Stimulated activated memory B cell treated with anti-CD40 and anti-IgM and Interleukin-4, amounts not matched to agents 10 μg/mL and 1 μg/mL and 100 μg/mL, for 72 hours (primary cell): ENCODE results near the gene GCLC.
A peak's percentile ranks its signal among the peaks of the same experiment; 100 is the strongest.

ENCODE experiments used
- ATAC-seq: fragments of 150-1000 bp; cut with Tn5 transposase; 2 replicates; pipeline ENCODE4 v1.10.0; 2021
- H3K27ac Mint-ChIP-seq: one replicate; pipeline ENCODE4 v1.8.0; 2022; ENCODE audit warnings: mild to moderate bottlenecking, mixed read lengths
- H3K27me3 Mint-ChIP-seq: one replicate; pipeline ENCODE4 v1.8.0; 2022; ENCODE audit warnings: mixed read lengths
- H3K36me3 Mint-ChIP-seq: one replicate; pipeline ENCODE4 v1.8.0; 2022; ENCODE audit warnings: mixed read lengths
- H3K4me1 Mint-ChIP-seq: one replicate; pipeline ENCODE4 v1.8.0; 2022; ENCODE audit warnings: mixed read lengths
- H3K4me3 Mint-ChIP-seq: one replicate; pipeline ENCODE4 v1.8.0; 2022; ENCODE audit warnings: mild to moderate bottlenecking, moderate library complexity, mixed read lengths
- H3K9me3 Mint-ChIP-seq: one replicate; pipeline ENCODE4 v1.8.0; 2022; ENCODE audit warnings: mixed read lengths

Gene GCLC

DNA sequence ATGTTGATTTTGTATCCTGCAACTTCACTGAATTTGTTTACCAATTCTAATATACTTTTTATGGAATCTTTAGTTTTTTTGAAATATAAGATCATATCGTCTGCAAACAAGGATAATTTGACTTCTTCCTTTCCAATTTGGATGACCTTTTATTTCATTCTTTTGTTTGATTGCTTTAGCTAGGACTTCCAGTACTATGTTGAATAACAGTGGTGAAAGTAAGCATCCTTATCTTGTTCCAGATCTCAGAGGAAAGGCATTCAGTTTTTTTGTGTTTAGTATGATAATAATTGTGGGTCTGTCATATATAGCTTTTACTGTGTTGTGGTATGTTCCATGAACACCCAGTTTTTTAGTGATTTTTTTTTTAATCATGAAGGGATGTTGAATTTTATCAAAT is 75.7 kb downstream of the GCLC start:
- no peak overlapping the region for H3K27ac Mint-ChIP-seq
- peaks cover 3% of the 10 kb centered on the region for H3K9me3 Mint-ChIP-seq
- ATAC-seq, result no peak

DNA sequence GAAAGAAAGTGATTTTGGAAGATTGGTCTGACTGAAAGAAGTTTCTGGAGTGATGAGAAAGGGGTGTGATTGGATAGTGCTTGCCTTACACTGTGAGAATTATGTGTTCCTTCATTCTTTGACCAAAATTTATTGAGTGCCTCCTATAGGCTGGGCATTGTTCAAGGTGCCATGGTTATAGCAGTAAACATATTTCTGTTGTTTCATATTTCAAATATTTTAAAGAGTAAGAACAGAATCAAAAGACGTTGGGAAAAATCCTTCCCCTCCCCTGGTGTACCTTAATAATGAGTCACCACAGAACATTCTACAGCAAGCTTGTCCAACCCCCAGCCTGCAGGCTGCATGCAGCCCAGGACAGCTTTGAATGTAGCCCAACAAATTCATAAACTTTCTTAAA is 78.6 kb downstream of the GCLC start:
- ATAC-seq, result no peak

More for the DNA sequence above, 75.7 kb downstream of the GCLC start:
- Mint-ChIP-seq H3K27me3 (no peaks in the 10 kb centered on the region), H3K4me3 (no peak overlapping the region), H3K36me3 (peaks cover 6% of the 10 kb centered on the region), H3K4me1 (peaks cover 22% of the 10 kb centered on the region)

GRCh38 chr6:53465732-53466131 is 79.2 kb downstream of the GCLC start:
- peaks cover 45% of the 10 kb centered on the region for H3K4me1 Mint-ChIP-seq
- ATAC-seq, result no peak
- peak overlapping the region; percentile 1 for H3K27ac Mint-ChIP-seq
- H3K4me3 Mint-ChIP-seq, result no peak overlapping the region
- peaks cover 6% of the 10 kb centered on the region for H3K36me3 Mint-ChIP-seq
- no peaks in the 10 kb centered on the region for H3K27me3 Mint-ChIP-seq
- peaks cover 3% of the 10 kb centered on the region for H3K9me3 Mint-ChIP-seq

More for the DNA sequence above, 78.6 kb downstream of the GCLC start:
- peaks cover 40% of the 10 kb centered on the region for H3K4me1 Mint-ChIP-seq
- no peaks in the 10 kb centered on the region for H3K27me3 Mint-ChIP-seq
- peaks cover 3% of the 10 kb centered on the region for H3K9me3 Mint-ChIP-seq
- peak overlapping the region; percentile 1 for H3K27ac Mint-ChIP-seq
- no peak overlapping the region for H3K4me3 Mint-ChIP-seq
- H3K36me3 Mint-ChIP-seq, result peaks cover 6% of the 10 kb centered on the region

GRCh38 chr6:53464927-53465460 is 79.9 kb downstream of the GCLC start:
- H3K9me3 Mint-ChIP-seq, result peaks cover 3% of the 10 kb centered on the region
- no peak overlapping the region for H3K4me3 Mint-ChIP-seq
- no peaks in the 10 kb centered on the region for H3K27me3 Mint-ChIP-seq
- peaks cover 46% of the 10 kb centered on the region for H3K4me1 Mint-ChIP-seq
- H3K27ac Mint-ChIP-seq, result peak overlapping the region; percentile 27
- ATAC-seq, result no peak
- H3K36me3 Mint-ChIP-seq, result peaks cover 6% of the 10 kb centered on the region

- Mint-ChIP-seq H3K4me3 (no peak overlapping the region), H3K9me3 (peaks cover 3% of the 10 kb centered on the region), H3K36me3 (peaks cover 6% of the 10 kb centered on the region), H3K27me3 (no peaks in the 10 kb centered on the region), H3K27ac (peak overlapping the region; percentile 27), H3K4me1 (peaks cover 47% of the 10 kb centered on the region)
- ATAC-seq, result no peak
Observed at GRCh38 chr6:53464483-53464882, 80.4 kb downstream of the GCLC start.

DNA sequence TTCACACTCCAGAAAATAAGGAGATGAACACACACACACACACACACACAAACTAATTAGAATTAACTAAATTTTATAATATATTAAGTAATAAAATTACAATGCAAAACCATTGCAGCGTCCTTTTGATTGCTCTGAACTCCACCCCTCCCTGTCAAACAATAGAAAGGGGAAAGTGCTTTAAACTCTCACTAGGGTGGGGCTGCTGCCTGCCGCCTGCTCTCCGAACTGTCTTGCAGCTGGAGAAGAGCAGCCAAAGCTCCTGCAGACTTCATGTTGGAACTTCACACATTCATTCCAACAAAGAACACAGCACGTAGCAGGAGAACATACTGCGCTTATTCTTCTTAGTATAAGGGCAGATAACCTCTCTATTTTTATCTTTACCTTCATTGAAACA is 83.2 kb downstream of the GCLC start:
- H3K27ac Mint-ChIP-seq, result peak overlapping the region; percentile 78
- H3K4me3 Mint-ChIP-seq, result peak overlapping the region; percentile 59
- H3K36me3 Mint-ChIP-seq, result peaks cover 6% of the 10 kb centered on the region
- no peaks in the 10 kb centered on the region for H3K27me3 Mint-ChIP-seq
- peaks cover 3% of the 10 kb centered on the region for H3K9me3 Mint-ChIP-seq
- peaks cover 71% of the 10 kb centered on the region for H3K4me1 Mint-ChIP-seq
- peak; percentile 73 for ATAC-seq

- Mint-ChIP-seq H3K4me1 (peaks cover 76% of the 10 kb centered on the region), H3K9me3 (peaks cover 6% of the 10 kb centered on the region), H3K27me3 (no peaks in the 10 kb centered on the region), H3K4me3 (peak overlapping the region; percentile 18), H3K36me3 (peaks cover 6% of the 10 kb centered on the region), H3K27ac (peak overlapping the region; percentile 78)
- ATAC-seq, result peak; percentile 86
Observed at GRCh38 chr6:53461041-53461656, 83.8 kb downstream of the GCLC start.

DNA sequence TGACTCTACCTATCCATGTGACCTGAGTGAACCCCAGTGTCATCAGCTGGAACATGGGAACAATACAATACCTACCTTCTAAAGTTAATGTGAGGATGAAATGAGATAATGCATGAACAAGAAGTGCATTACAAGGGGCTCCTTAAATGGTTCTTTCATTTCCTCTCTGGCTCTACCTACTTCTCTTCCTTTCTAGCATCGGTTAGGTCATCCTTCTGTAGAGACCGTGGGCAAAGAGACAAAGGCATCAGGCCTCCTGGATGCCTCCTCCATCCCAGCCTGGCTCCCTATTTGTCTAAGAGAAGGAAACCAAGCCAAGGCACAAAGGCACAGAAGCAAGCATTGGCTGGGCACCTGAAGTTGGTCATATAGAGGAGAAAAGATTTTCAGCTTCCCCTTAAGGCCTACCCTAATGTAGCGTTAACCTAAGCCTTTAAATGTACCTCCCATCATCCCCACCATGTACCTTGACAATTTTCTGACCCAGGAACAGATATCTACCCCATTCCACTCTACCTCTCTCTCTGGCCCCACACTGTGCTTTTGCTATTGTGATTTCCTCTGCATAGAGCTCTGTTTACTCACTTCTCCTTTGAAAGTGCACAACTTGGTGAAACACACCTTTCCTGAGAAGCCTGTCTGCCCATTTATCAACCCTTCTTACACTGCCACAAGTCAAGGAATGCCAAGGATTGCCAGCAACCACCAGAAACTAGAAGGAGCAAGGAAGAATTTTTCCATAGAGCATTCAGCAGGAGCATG is 86.6 kb downstream of the GCLC start:
- H3K27me3 Mint-ChIP-seq, result no peaks in the 10 kb centered on the region
- peaks cover 61% of the 10 kb centered on the region for H3K4me1 Mint-ChIP-seq
- H3K9me3 Mint-ChIP-seq, result peaks cover 6% of the 10 kb centered on the region
- H3K4me3 Mint-ChIP-seq, result no peak overlapping the region
- peak overlapping the region; percentile 78 for H3K27ac Mint-ChIP-seq
- H3K36me3 Mint-ChIP-seq, result no peaks in the 10 kb centered on the region
- ATAC-seq, result peak; percentile 71

DNA sequence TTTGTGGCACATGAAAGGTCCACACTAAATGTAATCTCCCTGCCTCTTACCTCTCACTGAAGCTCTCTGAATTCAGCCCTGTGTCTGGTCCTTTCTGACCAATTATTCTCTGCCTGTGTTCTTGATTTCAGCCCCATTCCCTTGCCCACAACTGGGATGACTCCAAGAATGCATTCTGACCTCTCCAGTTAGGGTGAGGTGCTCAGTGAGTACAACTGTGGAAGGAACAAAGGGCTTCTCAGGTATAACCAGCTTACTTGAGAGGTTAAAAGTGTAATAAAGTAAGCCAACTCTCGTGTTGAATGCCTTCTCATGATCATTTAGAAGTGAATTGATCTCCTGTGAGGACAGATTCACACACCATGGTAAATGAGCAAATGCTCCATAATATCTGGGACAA is 88.1 kb downstream of the GCLC start:
- Mint-ChIP-seq H3K27me3 (no peaks in the 10 kb centered on the region), H3K9me3 (peaks cover 6% of the 10 kb centered on the region), H3K27ac (peak overlapping the region; percentile 78), H3K4me3 (no peak overlapping the region), H3K36me3 (no peaks in the 10 kb centered on the region), H3K4me1 (peaks cover 50% of the 10 kb centered on the region)
- ATAC-seq, result no peak

DNA sequence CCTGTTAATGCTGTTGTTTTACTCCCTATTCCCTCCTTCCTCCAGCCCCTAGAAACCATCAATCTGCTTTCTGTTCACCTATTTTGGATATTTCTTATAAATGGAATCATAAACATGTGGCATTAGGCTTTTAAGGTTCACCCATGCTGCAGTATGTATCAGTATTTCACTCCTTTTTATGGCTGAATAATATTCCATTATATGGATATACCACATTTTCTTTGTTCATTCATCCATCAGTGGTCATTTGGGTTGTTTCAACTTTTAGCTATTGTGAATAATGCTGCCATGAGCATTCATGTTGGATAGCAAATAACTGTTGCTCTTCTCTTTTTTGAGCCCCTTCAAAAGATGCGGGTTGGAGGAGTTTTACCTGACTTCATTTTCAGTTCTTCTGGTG is 89.2 kb downstream of the GCLC start:
- Mint-ChIP-seq H3K4me1 (peaks cover 39% of the 10 kb centered on the region), H3K27me3 (no peaks in the 10 kb centered on the region), H3K4me3 (no peak overlapping the region), H3K9me3 (peaks cover 8% of the 10 kb centered on the region), H3K36me3 (no peaks in the 10 kb centered on the region), H3K27ac (no peak overlapping the region)
- ATAC-seq, result no peak

DNA sequence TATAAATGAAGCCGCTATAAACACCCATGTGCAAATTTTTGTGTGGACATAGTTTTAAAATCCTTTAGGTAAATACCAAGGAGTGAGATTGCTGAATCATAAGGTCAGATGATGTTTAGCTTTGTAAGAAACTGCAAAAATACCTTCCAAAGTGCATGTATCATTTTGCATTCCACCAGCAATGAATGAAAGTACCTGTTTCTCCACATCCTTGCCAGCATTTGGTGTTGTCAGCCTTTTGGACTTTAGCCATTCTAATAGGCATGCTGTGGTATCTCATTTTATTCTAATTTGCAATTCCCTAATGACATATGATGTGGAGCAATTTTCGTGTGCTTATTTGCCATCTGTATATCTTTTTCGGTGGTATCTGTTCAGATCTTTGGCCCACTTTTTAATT is 93.7 kb downstream of the GCLC start:
- H3K9me3 Mint-ChIP-seq, result peaks cover 12% of the 10 kb centered on the region
- peaks cover under 1% of the 10 kb centered on the region for H3K4me1 Mint-ChIP-seq
- no peak for ATAC-seq
- no peaks in the 10 kb centered on the region for H3K27me3 Mint-ChIP-seq
- H3K4me3 Mint-ChIP-seq, result no peak overlapping the region
- peaks cover 6% of the 10 kb centered on the region for H3K36me3 Mint-ChIP-seq
- H3K27ac Mint-ChIP-seq, result no peak overlapping the region

GRCh38 chr6:53447865-53448264 is 97.0 kb downstream of the GCLC start:
- no peak overlapping the region for H3K27ac Mint-ChIP-seq

More at GRCh38 chr6:53447865-53448264, 97.0 kb downstream of the GCLC start:
- H3K27me3 Mint-ChIP-seq, result no peaks in the 10 kb centered on the region
- peaks cover 6% of the 10 kb centered on the region for H3K36me3 Mint-ChIP-seq
- no peak overlapping the region for H3K4me3 Mint-ChIP-seq
- ATAC-seq, result no peak
- peaks cover 9% of the 10 kb centered on the region for H3K9me3 Mint-ChIP-seq
- H3K4me1 Mint-ChIP-seq, result no peaks in the 10 kb centered on the region
